GM12865 (cell line): ENCODE results near the gene LETMD1.

ENCODE experiments used
- DNase-seq: peaks from one replicate; pipeline ENCODE4 v3.0.0; 2010; ENCODE audit warnings: low read depth
- H3K4me3 ChIP-seq: 2 replicates; pipeline ENCODE4 v1.5.1; 2011; ENCODE audit warnings: mild to moderate bottlenecking, low read depth, low read length, control low read depth
- CTCF ChIP-seq: IDR thresholded peaks from 2 replicates; pipeline ENCODE4 v1.5.1; 2011; ENCODE audit warnings: low read length, control low read depth, low read depth, inconsistent platforms; ENCODE audit not compliant: insufficient read depth; ENCODE audit errors: missing control alignments

LETMD1 gene

GRCh38 chr12:51033457-51034089 is 14.6 kb upstream of the LETMD1 start:
- no peak for TF ChIP-seq CTCF
- H3K4me3 ChIP-seq: no peak overlapping the region
- no peak for DNase-seq

GRCh38 chr12:51036279-51036678 is 11.8 kb upstream of the LETMD1 start:
- DNase-seq: no peak
- no peak overlapping the region for H3K4me3 ChIP-seq
- no peak for TF ChIP-seq CTCF

- DNase-seq: peak; percentile 42
- TF ChIP-seq CTCF: no peak
- peak overlapping the region; percentile 94 for H3K4me3 ChIP-seq
Measured at GRCh38 chr12:51048661-51049251, 629 bp downstream of the LETMD1 start.

GRCh38 chr12:51049525-51049924 is 1.4 kb downstream of the LETMD1 start:
- peak overlapping the region; percentile 94 for H3K4me3 ChIP-seq
- TF ChIP-seq CTCF: no peak
- DNase-seq: no peak

- TF ChIP-seq CTCF: no peak
- no peak for DNase-seq
- H3K4me3 ChIP-seq: no peak overlapping the region
Measured at GRCh38 chr12:51051787-51052186, 3.7 kb downstream of the LETMD1 start.

- TF ChIP-seq CTCF: no peak
- DNase-seq: no peak
- H3K4me3 ChIP-seq: no peak overlapping the region
Measured at GRCh38 chr12:51055060-51055459, 6.9 kb downstream of the LETMD1 start.

GRCh38 chr12:51056242-51056641 is 8.1 kb downstream of the LETMD1 start:
- no peak overlapping the region for H3K4me3 ChIP-seq
- DNase-seq: no peak
- TF ChIP-seq CTCF: no peak
